ENCODE data around the gene NUDT14. TPM values are rescaled to one million over a fixed set of nuclear protein-coding genes. Genes with fewer than 3 reads are reported as not detected.

NUDT14 gene
- polyA plus RNA-seq, 3 donors = 22.0 to 37.4 (median 23.9) TPM

DNA sequence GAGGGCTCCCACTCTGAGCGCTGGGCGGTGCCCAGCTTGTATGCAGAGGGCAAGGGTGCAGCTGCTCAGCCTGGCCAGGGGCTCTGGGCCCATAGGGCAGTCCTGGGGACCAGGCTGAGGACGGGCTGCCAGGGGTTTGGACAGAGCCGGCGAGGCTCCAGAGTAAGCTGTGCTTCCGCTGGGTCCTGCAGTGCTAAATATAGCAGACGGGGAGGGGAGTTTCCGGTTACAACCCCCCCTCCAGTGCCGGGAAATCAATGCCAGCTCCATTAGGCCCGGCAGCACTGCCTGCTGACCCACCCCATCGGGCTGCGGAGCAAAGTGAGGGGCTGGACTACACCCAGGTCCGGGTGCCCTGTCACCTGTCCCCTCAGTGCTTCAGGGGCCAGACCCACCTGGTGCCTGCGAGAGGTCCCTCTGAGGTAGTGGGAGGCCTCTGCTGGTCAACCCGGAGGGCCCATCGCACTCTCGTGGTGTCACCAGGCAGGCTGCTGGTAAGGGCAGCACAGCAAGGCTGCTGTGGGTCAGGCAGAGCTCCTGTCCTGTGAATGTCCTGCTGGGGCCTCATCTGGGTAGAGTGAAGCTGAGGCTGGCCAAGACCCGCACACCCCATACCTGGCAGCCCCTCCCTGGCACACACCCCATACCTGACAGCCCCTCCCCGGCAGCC, 10.0 kb downstream of the NUDT14 start:
- Histone ChIP-seq H3K4me1 (ENCODE audit: control insufficient read depth in 1 of 2, insufficient read depth in 2 of 2, low read length in 2 of 2) (peaks cover 9 to 18% of the 10 kb centered on the region in 2 donors), H3K9me3 (replicated peaks in 1 of 2; ENCODE audit: control insufficient read depth in 1 of 2, insufficient read depth in 1 of 2, low read length in 2 of 2) (no peaks in the 10 kb centered on the region), H3K27me3 (ENCODE audit: control insufficient read depth in 2 of 2, insufficient read depth in 2 of 2, low read length in 2 of 2) (peaks cover 17 to 64% of the 10 kb centered on the region in 2 donors), H3K79me2 (ENCODE audit: insufficient read depth, low read length) (no peaks in the 10 kb centered on the region), H3K36me3 (replicated peaks in 1 of 2; ENCODE audit: control insufficient read depth in 1 of 2, insufficient read depth in 2 of 2, low read length in 2 of 2) (no peaks in the 10 kb centered on the region), H2AFZ (ENCODE audit: insufficient read depth, low read depth, low read length, poor library complexity, severe bottlenecking) (no peak overlapping the region), H4K20me1 (ENCODE audit: insufficient read depth, low read length) (peaks cover 9% of the 10 kb centered on the region), H3K4me3 (replicated peaks in 1 of 3; ENCODE audit: low read depth in 2 of 3, low read length in 3 of 3) (no peak overlapping the region), H3K9ac (ENCODE audit: insufficient read depth, low read length, poor library complexity, severe bottlenecking) (no peak overlapping the region), H3K27ac (ENCODE audit: low read depth in 1 of 2, low read length in 2 of 2) (no peak overlapping the region), H3K4me2 (replicated peaks; ENCODE audit: extremely low read depth, low read length, poor library complexity, severe bottlenecking) (no peak overlapping the region)
- H3K9me3 Mint-ChIP-seq = peaks cover 0 to 17% (median 4%) of the 10 kb centered on the region in 7 donors
- 23% methylated on average over 19 of the region's 19 CpGs for WGBS (ENCODE audit: insufficient coverage)
- no peak overlapping the region for H3K27ac Mint-ChIP-seq
- peak overlapping the region in 1 of 2 donors; percentile 15 for H3K4me3 Mint-ChIP-seq
- no peaks in the 10 kb centered on the region for H3K36me3 Mint-ChIP-seq
- no peak for DNase-seq
- intact Hi-C loops (cut with micrococcal nuclease) = no loop called here
- H3K27me3 Mint-ChIP-seq (ENCODE audit: low read depth in 3 of 3) = peaks cover 55 to 90% (median 60%) of the 10 kb centered on the region in 3 donors
- peaks cover 14% of the 10 kb centered on the region for H3K4me1 Mint-ChIP-seq
- TF ChIP-seq, protein P1, sequence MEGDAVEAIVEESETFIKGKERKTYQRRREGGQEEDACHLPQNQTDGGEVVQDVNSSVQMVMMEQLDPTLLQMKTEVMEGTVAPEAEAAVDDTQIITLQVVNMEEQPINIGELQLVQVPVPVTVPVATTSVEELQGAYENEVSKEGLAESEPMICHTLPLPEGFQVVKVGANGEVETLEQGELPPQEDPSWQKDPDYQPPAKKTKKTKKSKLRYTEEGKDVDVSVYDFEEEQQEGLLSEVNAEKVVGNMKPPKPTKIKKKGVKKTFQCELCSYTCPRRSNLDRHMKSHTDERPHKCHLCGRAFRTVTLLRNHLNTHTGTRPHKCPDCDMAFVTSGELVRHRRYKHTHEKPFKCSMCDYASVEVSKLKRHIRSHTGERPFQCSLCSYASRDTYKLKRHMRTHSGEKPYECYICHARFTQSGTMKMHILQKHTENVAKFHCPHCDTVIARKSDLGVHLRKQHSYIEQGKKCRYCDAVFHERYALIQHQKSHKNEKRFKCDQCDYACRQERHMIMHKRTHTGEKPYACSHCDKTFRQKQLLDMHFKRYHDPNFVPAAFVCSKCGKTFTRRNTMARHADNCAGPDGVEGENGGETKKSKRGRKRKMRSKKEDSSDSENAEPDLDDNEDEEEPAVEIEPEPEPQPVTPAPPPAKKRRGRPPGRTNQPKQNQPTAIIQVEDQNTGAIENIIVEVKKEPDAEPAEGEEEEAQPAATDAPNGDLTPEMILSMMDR (IDR thresholded peaks at IDR 0.05) = no peak

DNA sequence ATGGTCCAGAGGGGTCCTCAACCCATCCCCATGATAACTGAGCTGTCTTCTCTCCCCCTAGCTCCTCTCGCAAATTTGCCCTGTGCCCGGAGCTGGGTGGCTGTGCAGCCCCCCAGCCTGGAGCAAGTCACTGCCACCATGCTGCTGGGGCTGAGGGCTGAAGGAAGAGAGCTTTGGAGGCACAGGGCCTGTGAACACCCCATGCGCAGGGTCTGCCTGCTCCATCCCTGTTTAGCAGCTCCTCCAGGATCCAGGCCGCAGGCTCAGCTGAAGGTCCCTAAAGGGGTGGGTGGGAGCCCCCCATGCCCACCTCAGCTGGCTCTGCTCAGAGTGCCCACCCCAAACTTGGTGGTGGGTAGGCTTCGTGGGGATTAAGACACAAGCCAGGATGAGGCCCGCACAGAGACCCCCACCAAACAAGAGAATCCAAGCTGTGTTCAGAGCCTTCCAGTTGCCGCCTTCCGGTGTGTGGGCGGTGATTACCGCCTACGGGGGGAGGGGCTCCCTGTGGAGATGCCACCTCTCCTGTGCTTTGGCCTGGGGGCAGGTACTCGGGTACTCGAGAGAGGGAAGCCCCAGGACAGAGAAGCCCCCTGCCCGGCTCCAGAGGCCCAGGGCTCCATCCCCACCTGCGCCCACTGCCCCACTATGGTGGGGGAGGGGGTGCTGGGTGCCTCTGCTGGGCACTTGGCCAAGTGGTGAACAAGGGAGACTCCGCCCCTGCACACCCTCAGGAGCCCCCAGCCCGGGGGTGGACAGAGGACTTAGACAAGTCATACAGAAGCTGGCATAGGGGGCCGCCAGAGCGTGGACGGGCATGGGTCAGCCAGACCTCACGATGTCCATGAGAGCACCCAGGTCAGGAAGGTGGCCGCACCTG, 11.1 kb downstream of the NUDT14 start:
- H3K9ac ChIP-seq (ENCODE audit: insufficient read depth, low read length, poor library complexity, severe bottlenecking) = no peak overlapping the region
- no peak overlapping the region for H3K4me2 ChIP-seq (replicated peaks; ENCODE audit: extremely low read depth, low read length, poor library complexity, severe bottlenecking)
- Mint-ChIP-seq H3K4me1 (peaks cover 12% of the 10 kb centered on the region), H3K9me3 (peaks cover 0 to 17% (median 4%) of the 10 kb centered on the region in 7 donors), H3K27ac (no peak overlapping the region), H3K4me3 (peak overlapping the region in 1 of 2 donors; percentile 81), H3K36me3 (no peaks in the 10 kb centered on the region), H3K27me3 (ENCODE audit: low read depth in 3 of 3) (peaks cover 52 to 87% (median 58%) of the 10 kb centered on the region in 3 donors)
- no peak overlapping the region for H3K4me3 ChIP-seq (replicated peaks in 1 of 3; ENCODE audit: low read depth in 2 of 3, low read length in 3 of 3)
- H3K27me3 ChIP-seq (ENCODE audit: control insufficient read depth in 2 of 2, insufficient read depth in 2 of 2, low read length in 2 of 2) = peaks cover 17 to 66% of the 10 kb centered on the region in 2 donors
- no peak overlapping the region for H2AFZ ChIP-seq (ENCODE audit: insufficient read depth, low read depth, low read length, poor library complexity, severe bottlenecking)
- no peaks in the 10 kb centered on the region for H3K36me3 ChIP-seq (replicated peaks in 1 of 2; ENCODE audit: control insufficient read depth in 1 of 2, insufficient read depth in 2 of 2, low read length in 2 of 2)
- H3K4me1 ChIP-seq (ENCODE audit: control insufficient read depth in 1 of 2, insufficient read depth in 2 of 2, low read length in 2 of 2) = peaks cover 8 to 17% of the 10 kb centered on the region in 2 donors
- DNase-seq = no peak
- H3K9me3 ChIP-seq (replicated peaks in 1 of 2; ENCODE audit: control insufficient read depth in 1 of 2, insufficient read depth in 1 of 2, low read length in 2 of 2) = no peaks in the 10 kb centered on the region
- TF ChIP-seq, protein P1 (IDR thresholded peaks at IDR 0.05) = no peak
- no peaks in the 10 kb centered on the region for H3K79me2 ChIP-seq (ENCODE audit: insufficient read depth, low read length)
- peaks cover 9% of the 10 kb centered on the region for H4K20me1 ChIP-seq (ENCODE audit: insufficient read depth, low read length)
- 77% methylated on average over 12 of the region's 22 CpGs for WGBS (ENCODE audit: insufficient coverage)
- intact Hi-C loops (cut with micrococcal nuclease) = no loop called here
- H3K27ac ChIP-seq (ENCODE audit: low read depth in 1 of 2, low read length in 2 of 2) = no peak overlapping the region
